SK-N-SH treated with all-trans-retinoic acid at 6 μM for 48 hours (cell line): Measurements from ENCODE around the gene CROCC2.

Experiments used
- ATAC-seq: fragments of 200-7000 bp; cut with Tn5 transposase; 3 replicates; pipeline ENCODE4 v1.9.1; 2020; ENCODE audit warnings: mild to moderate bottlenecking, moderate library complexity
- ARNTL ChIP-seq: fragments of 450-650 bp; formaldehyde crosslinking; IDR thresholded peaks from 2 replicates; pipeline ENCODE4 v1.5.0; 2020; ENCODE audit warnings: low read depth, mild to moderate bottlenecking, moderate library complexity, borderline replicate concordance
- BACH2 ChIP-seq: fragments of 250-450 bp; sonication (Bioruptor Pico); IDR thresholded peaks from 2 replicates; pipeline ENCODE4 v1.9.0; 2021; ENCODE audit warnings: mild to moderate bottlenecking, borderline replicate concordance
- CREB5 ChIP-seq: fragments of 250-450 bp; sonication (Bioruptor Pico); IDR thresholded peaks from 2 replicates; pipeline ENCODE4 v1.5.1; 2020; ENCODE audit warnings: low read depth, mild to moderate bottlenecking, moderate library complexity
- CSDC2 ChIP-seq: fragments of 250-450 bp; sonication (Bioruptor Pico); IDR thresholded peaks from 2 replicates; pipeline ENCODE4 v1.5.0; 2020; ENCODE audit warnings: mild to moderate bottlenecking, moderate library complexity
- CSRNP3 ChIP-seq: fragments of 250-450 bp; sonication (Bioruptor Pico); IDR thresholded peaks from 2 replicates; pipeline ENCODE4 v1.5.1; 2021; ENCODE audit warnings: mild to moderate bottlenecking, moderate library complexity
- ESRRG ChIP-seq: fragments of 250-450 bp; sonication (Bioruptor Pico); IDR thresholded peaks from 2 replicates; pipeline ENCODE4 v1.6.1; 2021; ENCODE audit warnings: mild to moderate bottlenecking
- GLIS3 ChIP-seq: fragments of 250-450 bp; sonication (Bioruptor Pico); IDR thresholded peaks from 2 replicates; pipeline ENCODE4 v1.5.0; 2020; ENCODE audit warnings: mild to moderate bottlenecking, moderate library complexity
- ISL1 ChIP-seq: fragments of 250-450 bp; sonication (Bioruptor Pico); IDR thresholded peaks from 2 replicates; pipeline ENCODE4 v2.1.2; 2022; ENCODE audit warnings: mild to moderate bottlenecking, moderate library complexity
- PATZ1 ChIP-seq: fragments of 250-450 bp; sonication (Bioruptor Pico); IDR thresholded peaks from 2 replicates; pipeline ENCODE4 v1.8.0; 2020; ENCODE audit warnings: mild to moderate bottlenecking, moderate library complexity, borderline replicate concordance
- POU6F1 ChIP-seq: fragments of 250-450 bp; sonication (Bioruptor Pico); IDR thresholded peaks from 2 replicates; pipeline ENCODE4 v1.8.0; 2021; ENCODE audit warnings: low read depth, mild to moderate bottlenecking, moderate library complexity, borderline replicate concordance
- PPARA ChIP-seq: fragments of 250-450 bp; sonication (Bioruptor Pico); IDR thresholded peaks from 2 replicates; pipeline ENCODE4 v1.5.0; 2020; ENCODE audit warnings: mild to moderate bottlenecking, borderline replicate concordance
- RARB ChIP-seq: fragments of 250-450 bp; sonication (Bioruptor Pico); IDR thresholded peaks from 2 replicates; pipeline ENCODE4 v1.8.0; 2021; ENCODE audit warnings: mild to moderate bottlenecking, moderate library complexity
- SNAI2 ChIP-seq: fragments of 250-450 bp; sonication (Bioruptor Pico); IDR thresholded peaks from 2 replicates; pipeline ENCODE4 v1.5.0; 2020; ENCODE audit warnings: mild to moderate bottlenecking, moderate library complexity
- TCF4 ChIP-seq: fragments of 250-450 bp; sonication (Bioruptor Pico); IDR thresholded peaks from 2 replicates; pipeline ENCODE4 v1.8.0; 2021; ENCODE audit warnings: mild to moderate bottlenecking, moderate library complexity, borderline replicate concordance
- TOX ChIP-seq: fragments of 250-450 bp; sonication (Bioruptor Pico); IDR thresholded peaks from 2 replicates; pipeline ENCODE4 v1.8.0; 2021; ENCODE audit warnings: mild to moderate bottlenecking, moderate library complexity, borderline replicate concordance
- ZC3H10 ChIP-seq: fragments of 250-450 bp; sonication (Bioruptor Pico); IDR thresholded peaks from 2 replicates; pipeline ENCODE4 v1.5.1; 2021; ENCODE audit warnings: mild to moderate bottlenecking, moderate library complexity
- ZFP3 ChIP-seq: fragments of 250-450 bp; sonication (Bioruptor Pico); IDR thresholded peaks from 2 replicates; pipeline ENCODE4 v1.5.0; 2020; ENCODE audit warnings: mild to moderate bottlenecking, moderate library complexity
- ZFP30 ChIP-seq: fragments of 450-650 bp; formaldehyde crosslinking; IDR thresholded peaks from 2 replicates; pipeline ENCODE4 v1.5.0; 2022; ENCODE audit warnings: mild to moderate bottlenecking, moderate library complexity
- ZNF565 ChIP-seq: fragments of 450-650 bp; formaldehyde crosslinking; conservative IDR thresholded peaks from 2 replicates; pipeline ENCODE4 v1.5.0; 2020; ENCODE audit warnings: low read depth, mild to moderate bottlenecking, moderate library complexity
- ZNF70 ChIP-seq: fragments of 450-650 bp; formaldehyde crosslinking; IDR thresholded peaks from 2 replicates; pipeline ENCODE4 v1.5.0; 2020; ENCODE audit warnings: mild to moderate bottlenecking, moderate library complexity
- ZNF8 ChIP-seq: fragments of 450-650 bp; formaldehyde crosslinking; IDR thresholded peaks from 2 replicates; pipeline ENCODE4 v1.5.0; 2020; ENCODE audit warnings: mild to moderate bottlenecking, moderate library complexity
- TF ChIP-seq, protein P1 (sequence below): fragments of 250-450 bp; sonication (Bioruptor Pico); IDR thresholded peaks from 2 replicates; pipeline ENCODE4 v1.5.0; 2020; ENCODE audit warnings: mild to moderate bottlenecking, moderate library complexity

CROCC2 gene

GRCh38 chr2:241036964-241037421, 130.9 kb downstream of the CROCC2 start:
- ATAC-seq: no peak

GRCh38 chr2:241037498-241037897, 131.4 kb downstream of the CROCC2 start:
- TF ChIP-seq RARB (CRISPR knock-in tag) (no peak), PPARA (CRISPR knock-in tag) (no peak), ZFP3 (no peak), TCF4 (no peak), ZNF8 (CRISPR knock-in tag) (no peak), ZNF565 (no peak), BACH2 (CRISPR knock-in tag) (no peak), SNAI2 (no peak), CSDC2 (CRISPR knock-in tag) (no peak), GLIS3 (CRISPR knock-in tag) (no peak), CSRNP3 (CRISPR knock-in tag) (no peak), ZNF70 (CRISPR knock-in tag) (no peak)
- TF ChIP-seq, protein P1, sequence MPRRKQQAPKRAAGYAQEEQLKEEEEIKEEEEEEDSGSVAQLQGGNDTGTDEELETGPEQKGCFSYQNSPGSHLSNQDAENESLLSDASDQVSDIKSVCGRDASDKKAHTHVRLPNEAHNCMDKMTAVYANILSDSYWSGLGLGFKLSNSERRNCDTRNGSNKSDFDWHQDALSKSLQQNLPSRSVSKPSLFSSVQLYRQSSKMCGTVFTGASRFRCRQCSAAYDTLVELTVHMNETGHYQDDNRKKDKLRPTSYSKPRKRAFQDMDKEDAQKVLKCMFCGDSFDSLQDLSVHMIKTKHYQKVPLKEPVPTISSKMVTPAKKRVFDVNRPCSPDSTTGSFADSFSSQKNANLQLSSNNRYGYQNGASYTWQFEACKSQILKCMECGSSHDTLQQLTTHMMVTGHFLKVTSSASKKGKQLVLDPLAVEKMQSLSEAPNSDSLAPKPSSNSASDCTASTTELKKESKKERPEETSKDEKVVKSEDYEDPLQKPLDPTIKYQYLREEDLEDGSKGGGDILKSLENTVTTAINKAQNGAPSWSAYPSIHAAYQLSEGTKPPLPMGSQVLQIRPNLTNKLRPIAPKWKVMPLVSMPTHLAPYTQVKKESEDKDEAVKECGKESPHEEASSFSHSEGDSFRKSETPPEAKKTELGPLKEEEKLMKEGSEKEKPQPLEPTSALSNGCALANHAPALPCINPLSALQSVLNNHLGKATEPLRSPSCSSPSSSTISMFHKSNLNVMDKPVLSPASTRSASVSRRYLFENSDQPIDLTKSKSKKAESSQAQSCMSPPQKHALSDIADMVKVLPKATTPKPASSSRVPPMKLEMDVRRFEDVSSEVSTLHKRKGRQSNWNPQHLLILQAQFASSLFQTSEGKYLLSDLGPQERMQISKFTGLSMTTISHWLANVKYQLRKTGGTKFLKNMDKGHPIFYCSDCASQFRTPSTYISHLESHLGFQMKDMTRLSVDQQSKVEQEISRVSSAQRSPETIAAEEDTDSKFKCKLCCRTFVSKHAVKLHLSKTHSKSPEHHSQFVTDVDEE (CRISPR knock-in tag): no peak
- ATAC-seq: no peak

More at GRCh38 chr2:241036964-241037421, 130.9 kb downstream of the CROCC2 start:
- TF ChIP-seq SNAI2 (no peak), TCF4 (no peak), POU6F1 (CRISPR knock-in tag) (no peak), RARB (CRISPR knock-in tag) (no peak), ARNTL (no peak), CSRNP3 (CRISPR knock-in tag) (no peak), PATZ1 (no peak), ZFP30 (CRISPR knock-in tag) (no peak), ZFP3 (no peak), ZNF8 (CRISPR knock-in tag) (no peak), TOX (no peak), CSDC2 (CRISPR knock-in tag) (no peak), ZC3H10 (no peak), ZNF565 (no peak), ESRRG (CRISPR knock-in tag) (no peak), GLIS3 (CRISPR knock-in tag) (no peak), BACH2 (CRISPR knock-in tag) (no peak), CREB5 (CRISPR knock-in tag) (no peak), ISL1 (CRISPR knock-in tag) (no peak), PPARA (CRISPR knock-in tag) (no peak)
